CD14-positive monocyte (primary cell): ENCODE results near the gene UNC13B. TPM values are rescaled to one million over a fixed set of nuclear protein-coding genes. Genes with fewer than 3 reads are reported as not detected.
"Not testable (repeated sequence)": the region's sequence is repeated elsewhere in the genome, so short reads cannot be mapped to it uniquely, and the experiment has no call there.

Experiments used
- DNase-seq, 3 donors: peaks; one replicate each; pipeline ENCODE4 v3.0.0-alpha.2; 2011 to 2022
- H2AFZ ChIP-seq: 2 replicates; pipeline ENCODE4 v1.6.0; 2012; ENCODE audit warnings: mild to moderate bottlenecking, low read depth, low read length, inconsistent platforms; ENCODE audit not compliant: insufficient read depth, poor library complexity, severe bottlenecking
- H3K27ac ChIP-seq, 2 donors: 1 replicate in 1 of 2; 2 replicates in 1 of 2; pipeline ENCODE4 v1.5.1; 2012 to 2013; ENCODE audit warnings: low read length in 2 of 2, control low read depth in 1 of 2, inconsistent platforms in 1 of 2, low read depth in 1 of 2, mild to moderate bottlenecking in 1 of 2
- H3K27me3 ChIP-seq, 2 donors: one replicate each; pipeline versions ENCODE4 v1.6.0 to v1.6.1; 2011 to 2013; ENCODE audit warnings: low read length in 2 of 2; ENCODE audit not compliant: control insufficient read depth in 2 of 2, insufficient read depth in 2 of 2
- H3K36me3 ChIP-seq, 2 donors: replicated peaks in 1 of 2; 1 replicate in 1 of 2; 2 replicates in 1 of 2; pipeline versions ENCODE4 v1.5.1 to v1.6.1; 2012 to 2013; ENCODE audit warnings: low read length in 2 of 2, control low read depth in 1 of 2, inconsistent platforms in 1 of 2, mild to moderate bottlenecking in 1 of 2; ENCODE audit not compliant: insufficient read depth in 2 of 2, control insufficient read depth in 1 of 2
- H3K4me1 ChIP-seq, 2 donors: 1 replicate in 1 of 2; 2 replicates in 1 of 2; pipeline versions ENCODE4 v1.5.1 to v1.6.1; 2012 to 2013; ENCODE audit warnings: low read length in 2 of 2, control low read depth in 1 of 2, inconsistent platforms in 1 of 2, mild to moderate bottlenecking in 1 of 2, moderate library complexity in 1 of 2; ENCODE audit not compliant: insufficient read depth in 2 of 2, control insufficient read depth in 1 of 2
- H3K4me2 ChIP-seq: replicated peaks from 2 replicates; pipeline ENCODE3; 2012; ENCODE audit warnings: low read length, moderate library complexity, mild to moderate bottlenecking; ENCODE audit not compliant: poor library complexity, severe bottlenecking; ENCODE audit errors: extremely low read depth
- H3K4me3 ChIP-seq, 3 experiments: fragments of 200-600 bp in 1 of 3; sonication (generic) in 1 of 3; replicated peaks in 1 of 3; 1 replicate in 2 of 3; 2 replicates in 1 of 3; pipeline ENCODE4 v1.5.1; 2011 to 2013; ENCODE audit warnings: low read length in 3 of 3, mild to moderate bottlenecking in 3 of 3, control low read depth in 2 of 3, low read depth in 2 of 3, inconsistent platforms in 1 of 3, moderate library complexity in 1 of 3
- H3K79me2 ChIP-seq: 2 replicates; pipeline ENCODE4 v1.6.0; 2012; ENCODE audit warnings: mild to moderate bottlenecking, control low read depth, inconsistent platforms, low read length, moderate library complexity; ENCODE audit not compliant: insufficient read depth
- H3K9ac ChIP-seq: 2 replicates; pipeline ENCODE4 v1.6.0; 2017; ENCODE audit warnings: low read length, mild to moderate bottlenecking; ENCODE audit not compliant: insufficient read depth, poor library complexity, severe bottlenecking
- H3K9me3 ChIP-seq, 2 donors: replicated peaks in 1 of 2; 1 replicate in 1 of 2; 2 replicates in 1 of 2; pipeline versions ENCODE4 v1.5.1 to v1.6.1; 2012 to 2013; ENCODE audit warnings: low read length in 2 of 2, control low read depth in 1 of 2; ENCODE audit not compliant: control insufficient read depth in 1 of 2, insufficient read depth in 1 of 2
- H4K20me1 ChIP-seq: 2 replicates; pipeline ENCODE4 v1.6.0; 2012; ENCODE audit warnings: mild to moderate bottlenecking, low read length, control low read depth, moderate library complexity; ENCODE audit not compliant: insufficient read depth
- H3K27ac Mint-ChIP-seq, 7 donors: one replicate each; pipeline ENCODE4 v1.8.0; 2020; ENCODE audit warnings: mild to moderate bottlenecking in 7 of 7, mixed read lengths in 7 of 7, moderate library complexity in 6 of 7, inconsistent platforms in 2 of 7
- H3K27me3 Mint-ChIP-seq, 3 donors: one replicate each; pipeline ENCODE4 v1.8.0; 2021 to 2022; ENCODE audit warnings: low read depth in 3 of 3, mild to moderate bottlenecking in 3 of 3, mixed read lengths in 3 of 3, moderate library complexity in 3 of 3, inconsistent platforms in 1 of 3
- H3K36me3 Mint-ChIP-seq, 2 donors: one replicate each; pipeline ENCODE4 v1.8.0; 2020; ENCODE audit warnings: mixed read lengths in 2 of 2, inconsistent platforms in 1 of 2, mild to moderate bottlenecking in 1 of 2
- H3K4me1 Mint-ChIP-seq: one replicate; pipeline ENCODE4 v1.8.0; 2020; ENCODE audit warnings: mild to moderate bottlenecking, mixed read lengths
- H3K4me3 Mint-ChIP-seq, 2 donors: one replicate each; pipeline ENCODE4 v1.8.0; 2020; ENCODE audit warnings: mild to moderate bottlenecking in 2 of 2, mixed read lengths in 2 of 2, moderate library complexity in 1 of 2
- H3K9me3 Mint-ChIP-seq, 7 donors: one replicate each; pipeline ENCODE4 v1.8.0; 2020 to 2022; ENCODE audit warnings: mixed read lengths in 7 of 7, mild to moderate bottlenecking in 6 of 7, moderate library complexity in 6 of 7, inconsistent platforms in 2 of 7
- CTCF ChIP-seq: fragments of 200-600 bp; IDR thresholded peaks from one replicate; pipeline ENCODE4 v1.8.0; 2022; ENCODE audit warnings: antibody characterized with exemption, mild to moderate bottlenecking
- WGBS: methylation state at CpG from one replicate; pipeline ENCODE4 v1.1.5; 2013; ENCODE audit warnings: missing lambda C conversion rate; ENCODE audit not compliant: insufficient coverage; 5-methylcytosine and 5-hydroxymethylcytosine counted together
- intact Hi-C, 2 donors: fragments of 100-400 bp; cut with micrococcal nuclease; formaldehyde crosslinking; loops; one replicate each; pipeline versions ENCODE4 v1.15.0 to v1.15.1; 2023
- polyA plus RNA-seq, 3 donors: library from polyadenylated mRNA; depleted of rRNA in 1 of 3; unstranded in 2 of 3; stranded (reverse) in 1 of 3; fragments of 300-500 nt in 2 of 3; fragments of >200 nt in 1 of 3; fragmentation: Illumina TruSeq in 2 of 3; gene quantifications; 1 replicate in 2 of 3; 2 replicates in 1 of 3; pipeline ENCODE4 v1.2.3, GENCODE V29; 2012 to 2021

UNC13B gene
- polyA plus RNA-seq, 3 donors = 0.41 to 0.81 (median 0.66) TPM

DNA sequence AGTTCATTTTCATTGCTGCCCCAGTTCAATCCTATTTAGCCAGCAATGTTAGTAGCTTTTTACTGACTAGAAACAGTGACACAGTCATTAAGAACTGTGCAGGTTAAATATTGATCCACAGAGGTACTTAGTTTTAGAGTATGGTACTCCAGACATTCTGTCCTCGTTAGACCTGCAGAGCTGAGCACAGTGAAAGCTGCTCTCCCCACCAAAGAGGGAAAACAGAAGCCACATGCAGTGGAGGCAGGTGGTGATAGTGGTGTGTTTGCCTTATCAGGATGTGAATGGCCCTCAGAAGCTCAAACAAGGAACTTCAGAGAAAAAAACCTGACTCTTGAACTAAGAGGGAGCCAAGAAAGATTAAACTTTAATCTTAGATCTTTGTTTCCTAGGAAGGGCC, 75.5 kb downstream of the UNC13B start:
- Mint-ChIP-seq H3K27me3 (peaks cover 0 to 3% (median 1%) of the 10 kb centered on the region in 3 donors), H3K27ac (no peak overlapping the region), H3K4me1 (no peaks in the 10 kb centered on the region), H3K36me3 (no peaks in the 10 kb centered on the region), H3K9me3 (peaks cover 6 to 16% (median 11%) of the 10 kb centered on the region in 7 donors), H3K4me3 (no peak overlapping the region)
- TF ChIP-seq CTCF = no peak
- intact Hi-C loops = no loop called here
- no peak overlapping the region for H3K9ac ChIP-seq
- H3K36me3 ChIP-seq = no peaks in the 10 kb centered on the region
- H3K4me1 ChIP-seq = no peaks in the 10 kb centered on the region
- H3K4me3 ChIP-seq = no peak overlapping the region
- H3K79me2 ChIP-seq = no peaks in the 10 kb centered on the region
- H4K20me1 ChIP-seq = no peaks in the 10 kb centered on the region
- WGBS = no CpG with 5 or more reads among the region's 1 CpG
- no peak overlapping the region for H3K27ac ChIP-seq
- H3K4me2 ChIP-seq = no peak overlapping the region
- peaks cover 0 to 9% of the 10 kb centered on the region in 2 donors for H3K9me3 ChIP-seq
- no peak overlapping the region for H2AFZ ChIP-seq
- H3K27me3 ChIP-seq = no peaks in the 10 kb centered on the region
- DNase-seq = no peak

DNA sequence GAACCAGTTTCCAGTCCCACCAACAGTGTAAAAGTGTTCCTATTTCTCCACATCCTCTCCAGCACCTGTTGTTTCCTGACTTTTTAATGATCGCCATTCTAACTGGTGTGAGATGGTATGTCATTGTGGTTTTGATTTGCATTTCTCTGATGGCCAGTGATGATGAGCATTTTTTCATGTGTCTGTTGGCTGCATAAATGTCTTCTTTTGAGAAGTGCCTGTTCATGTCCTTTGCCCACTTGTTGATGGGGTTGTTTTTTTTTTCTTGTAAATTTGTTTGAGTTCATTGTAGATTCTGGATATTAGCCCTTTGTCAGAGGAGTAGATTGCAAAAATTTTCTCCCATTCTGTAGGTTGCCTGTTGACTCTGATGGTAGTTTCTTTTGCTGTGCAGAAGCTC, 84.1 kb downstream of the UNC13B start:
- H3K4me2 ChIP-seq, H4K20me1 ChIP-seq, H3K4me3 Mint-ChIP-seq, H3K27ac ChIP-seq, H3K4me1 ChIP-seq, H3K27me3 ChIP-seq, H3K27me3 Mint-ChIP-seq, H3K4me3 ChIP-seq, H3K9ac ChIP-seq, DNase-seq, H3K36me3 ChIP-seq, H3K36me3 Mint-ChIP-seq, H3K9me3 ChIP-seq, H2AFZ ChIP-seq, H3K4me1 Mint-ChIP-seq, H3K79me2 ChIP-seq, H3K27ac Mint-ChIP-seq, intact Hi-C loops: not testable (repeated sequence)
- WGBS = no CpG with 5 or more reads among the region's 1 CpG
- peaks cover 4 to 13% (median 8%) of the 10 kb centered on the region in 7 donors for H3K9me3 Mint-ChIP-seq
